Brain microvascular endothelial cell (primary cell): ENCODE data around the gene CDCA4.

ENCODE experiments used
- DNase-seq: peaks from one replicate; pipeline ENCODE4 v3.0.0-alpha.2; 2020
- H3K27ac ChIP-seq: fragments of 250-450 bp; sonication (Bioruptor Pico); 2 replicates; pipeline ENCODE4 v1.5.1; 2020; ENCODE audit warnings: mild to moderate bottlenecking, moderate library complexity
- H3K27me3 ChIP-seq: fragments of 250-450 bp; sonication (Bioruptor Pico); replicated peaks from 2 replicates; pipeline ENCODE4 v1.5.1; 2020; ENCODE audit warnings: mild to moderate bottlenecking
- H3K36me3 ChIP-seq: fragments of 250-450 bp; sonication (Bioruptor Pico); replicated peaks from 2 replicates; pipeline ENCODE4 v1.5.1; 2020; ENCODE audit warnings: mild to moderate bottlenecking
- H3K4me3 ChIP-seq: 2 replicates; pipeline ENCODE4 v1.5.1; 2011; ENCODE audit warnings: low read depth, mild to moderate bottlenecking, control low read depth, low read length, moderate library complexity
- CTCF ChIP-seq: IDR thresholded peaks from 2 replicates; pipeline ENCODE4 v1.5.1; 2011; ENCODE audit warnings: low read depth, mild to moderate bottlenecking, moderate library complexity, low read length, control low read depth, inconsistent platforms; ENCODE audit errors: missing control alignments
- in situ Hi-C: cut with HindIII; loops from 2 replicates; pipeline ENCODE4 v1.10.0; 2017; ENCODE audit warnings: low sequenced_read_pairs, low pct_ligation_motif_present

The CDCA4 gene

GRCh38 chr14:105014631-105015030 is 6.3 kb downstream of the CDCA4 start:
- peaks cover 17% of the 10 kb centered on the region for H3K36me3 ChIP-seq
- H3K27ac ChIP-seq, result no peak overlapping the region
- DNase-seq, result no peak
- TF ChIP-seq CTCF, result no peak
- in situ Hi-C loops, result no loop called here
- no peak overlapping the region for H3K4me3 ChIP-seq
- H3K27me3 ChIP-seq, result no peaks in the 10 kb centered on the region

GRCh38 chr14:105014032-105014431 is 6.9 kb downstream of the CDCA4 start:
- Histone ChIP-seq H3K36me3 (peaks cover 17% of the 10 kb centered on the region), H3K27ac (no peak overlapping the region), H3K4me3 (no peak overlapping the region), H3K27me3 (no peaks in the 10 kb centered on the region)
- DNase-seq, result no peak
- in situ Hi-C loops, result no loop called here
- TF ChIP-seq CTCF, result no peak

GRCh38 chr14:105013150-105013785 is 7.6 kb downstream of the CDCA4 start:
- TF ChIP-seq CTCF, result peak; percentile 46
- Histone ChIP-seq H3K4me3 (no peak overlapping the region), H3K27me3 (no peaks in the 10 kb centered on the region), H3K36me3 (peaks cover 21% of the 10 kb centered on the region), H3K27ac (no peak overlapping the region)
- no peak for DNase-seq
- in situ Hi-C loops, result no loop called here

- TF ChIP-seq CTCF, result peak; percentile 57
- Histone ChIP-seq H3K27me3 (no peaks in the 10 kb centered on the region), H3K36me3 (peaks cover 23% of the 10 kb centered on the region), H3K27ac (no peak overlapping the region), H3K4me3 (no peak overlapping the region)
- in situ Hi-C loops, result no loop called here
- no peak for DNase-seq
These were observed 8.5 kb downstream of the CDCA4 start for GRCh38 chr14:105012171-105012985.

- in situ Hi-C loops, result no loop called here
- Histone ChIP-seq H3K4me3 (no peak overlapping the region), H3K36me3 (peaks cover 27% of the 10 kb centered on the region), H3K27me3 (no peaks in the 10 kb centered on the region), H3K27ac (no peak overlapping the region)
- TF ChIP-seq CTCF, result no peak
- DNase-seq, result no peak
These were observed 9.4 kb downstream of the CDCA4 start for GRCh38 chr14:105011312-105011990.
